Coronary artery (tissue), 2 donors: ENCODE measurements around the gene PANX1.

Experiments
- DNase-seq: peaks from one replicate; pipeline ENCODE4 v3.0.0-alpha.2; 2017; ENCODE audit warnings: low spot score
- H3K27ac ChIP-seq, 2 donors: fragments of 200-600 bp; sonication (generic); one replicate each; pipeline ENCODE4 v1.5.1; 2016 to 2019
- H3K4me3 ChIP-seq: fragments of 200-600 bp; sonication (generic); 2 replicates; pipeline ENCODE4 v1.5.1; 2016; ENCODE audit warnings: mild to moderate bottlenecking, moderate library complexity
- CTCF ChIP-seq: fragments of 200-600 bp; sonication (generic); IDR thresholded peaks from one replicate; pipeline ENCODE4 v1.5.1; 2019; ENCODE audit warnings: antibody characterized with exemption

The PANX1 gene

GRCh38 chr11:94217705-94218104 lies 89.1 kb downstream of the PANX1 start:
- H3K27ac ChIP-seq = no peak overlapping the region
- TF ChIP-seq CTCF = no peak
- DNase-seq = no peak

GRCh38 chr11:94218372-94218771 lies 89.7 kb downstream of the PANX1 start:
- no peak for TF ChIP-seq CTCF

More at GRCh38 chr11:94217705-94218104, 89.1 kb downstream of the PANX1 start:
- no peak overlapping the region for H3K4me3 ChIP-seq

GRCh38 chr11:94219771-94220170 lies 91.1 kb downstream of the PANX1 start:
- no peak overlapping the region for H3K27ac ChIP-seq
- H3K4me3 ChIP-seq = no peak overlapping the region
- DNase-seq = no peak
- TF ChIP-seq CTCF = no peak

More at GRCh38 chr11:94218372-94218771, 89.7 kb downstream of the PANX1 start:
- no peak overlapping the region for H3K4me3 ChIP-seq
- H3K27ac ChIP-seq = no peak overlapping the region
- no peak for DNase-seq

GRCh38 chr11:94224078-94224477 lies 95.4 kb downstream of the PANX1 start:
- no peak for TF ChIP-seq CTCF
- no peak overlapping the region for H3K4me3 ChIP-seq
- no peak for DNase-seq
- no peak overlapping the region for H3K27ac ChIP-seq
